Upper lobe of left lung (tissue), 6 donors: ENCODE data around the gene MAGOH. TPM values are rescaled to one million over a fixed set of nuclear protein-coding genes. Genes with fewer than 3 reads are reported as not detected.

Experiments used
- ATAC-seq, 2 donors: fragments of 200-7000 bp; cut with Tn5 transposase; one replicate each; pipeline ENCODE4 v1.9.1; 2022; ENCODE audit warnings: mild to moderate bottlenecking in 2 of 2, moderate library complexity in 2 of 2; ENCODE audit not compliant: low FRiP score in 2 of 2
- DNase-seq, 2 donors: peaks; one replicate each; pipeline ENCODE4 v3.0.0-alpha.2; 2019 to 2020
- H3K27ac ChIP-seq, 4 donors: fragments of 200-600 bp; sonication (generic); one replicate each; pipeline ENCODE4 v1.5.1; 2016 to 2019
- H3K27me3 ChIP-seq, 4 donors: fragments of 200-600 bp; sonication (generic); one replicate each; pipeline ENCODE4 v1.5.1; 2017 to 2019
- H3K36me3 ChIP-seq, 4 donors: fragments of 200-600 bp; sonication (generic); one replicate each; pipeline ENCODE4 v1.5.1; 2016 to 2019
- H3K4me1 ChIP-seq, 4 donors: fragments of 200-600 bp; sonication (generic); one replicate each; pipeline ENCODE4 v1.5.1; 2018 to 2019
- H3K4me3 ChIP-seq, 4 donors: fragments of 200-600 bp; sonication (generic); one replicate each; pipeline ENCODE4 v1.5.1; 2017 to 2019; ENCODE audit warnings: mild to moderate bottlenecking in 2 of 4, moderate library complexity in 1 of 4
- H3K9me3 ChIP-seq, 4 donors: fragments of 200-600 bp; sonication (generic); one replicate each; pipeline ENCODE4 v1.5.1; 2018 to 2019
- EP300 ChIP-seq, 4 donors: sonication (generic); formaldehyde crosslinking; IDR thresholded peaks; one replicate each; pipeline ENCODE4 v1.5.1; 2017; ENCODE audit warnings: antibody characterized with exemption in 4 of 4, control low read depth in 2 of 4
- POLR2A ChIP-seq, 4 donors: fragments of 450-650 bp; IDR thresholded peaks; one replicate each; pipeline ENCODE4 v1.5.1; 2016 to 2017; ENCODE audit warnings: antibody characterized with exemption in 4 of 4, mild to moderate bottlenecking in 2 of 4
- POLR2AphosphoS5 ChIP-seq, 2 donors: sonication (generic); formaldehyde crosslinking; IDR thresholded peaks; one replicate each; pipeline ENCODE4 v1.5.1; 2017; ENCODE audit warnings: antibody characterized with exemption in 2 of 2
- WGBS, 2 donors: methylation state at CpG; one replicate each; pipeline ENCODE4 v1.1.5; 2017 to 2018; 5-methylcytosine and 5-hydroxymethylcytosine counted together
- total RNA-seq, 6 donors: library from RNA; depleted of rRNA in 4 of 6; stranded (reverse); fragments of >200 nt in 4 of 6; gene quantifications; one replicate each; pipeline versions ENCODE4 v1.1.0 to v1.2.1, GENCODE V29; 2016 to 2021
- TF ChIP-seq, protein P1 (sequence below), 6 experiments: fragments of 450-650 bp in 4 of 6; fragments of 200-600 bp in 2 of 6; sonication (generic) in 2 of 6; IDR thresholded peaks; one replicate each; pipeline ENCODE4 v1.5.1; 2016 to 2019; ENCODE audit warnings: antibody characterized with exemption in 6 of 6
- donor health status: DM: no; HTN: no; CAD: no; lungs with moderate emphysema.
- donor health status: DM: no; HTN: yes; CAD: no; lungs with severe emphysema.

MAGOH gene
- total RNA-seq, 6 donors from 2014 or later: 18.6 to 49.8 (median 33.8) TPM

DNA sequence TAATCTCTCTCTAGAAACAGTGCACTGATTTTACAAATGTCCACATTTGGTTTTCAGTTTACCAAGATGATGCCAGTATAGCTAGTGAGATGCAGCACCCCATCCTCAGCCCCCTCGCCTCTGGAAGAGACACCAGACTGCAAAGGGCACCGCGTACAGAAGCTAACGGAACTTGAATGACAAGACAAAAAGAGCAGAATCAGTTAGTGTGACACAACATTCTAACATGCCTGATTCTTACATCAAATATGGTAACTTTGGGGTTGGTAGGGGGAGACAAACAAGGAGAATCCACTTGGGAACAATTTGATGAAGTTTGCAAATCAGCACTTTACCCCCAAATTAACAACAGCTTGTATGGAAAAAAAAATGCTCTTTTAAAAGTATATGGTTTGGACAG, 4.1 kb upstream of the MAGOH start:
- Histone ChIP-seq H3K9me3 (no peaks in the 10 kb centered on the region), H3K4me3 (no peak overlapping the region), H3K27ac (no peak overlapping the region), H3K4me1 (peaks cover 4 to 13% (median 10%) of the 10 kb centered on the region in 4 donors), H3K27me3 (no peaks in the 10 kb centered on the region), H3K36me3 (no peaks in the 10 kb centered on the region)
- TF ChIP-seq, protein P1, sequence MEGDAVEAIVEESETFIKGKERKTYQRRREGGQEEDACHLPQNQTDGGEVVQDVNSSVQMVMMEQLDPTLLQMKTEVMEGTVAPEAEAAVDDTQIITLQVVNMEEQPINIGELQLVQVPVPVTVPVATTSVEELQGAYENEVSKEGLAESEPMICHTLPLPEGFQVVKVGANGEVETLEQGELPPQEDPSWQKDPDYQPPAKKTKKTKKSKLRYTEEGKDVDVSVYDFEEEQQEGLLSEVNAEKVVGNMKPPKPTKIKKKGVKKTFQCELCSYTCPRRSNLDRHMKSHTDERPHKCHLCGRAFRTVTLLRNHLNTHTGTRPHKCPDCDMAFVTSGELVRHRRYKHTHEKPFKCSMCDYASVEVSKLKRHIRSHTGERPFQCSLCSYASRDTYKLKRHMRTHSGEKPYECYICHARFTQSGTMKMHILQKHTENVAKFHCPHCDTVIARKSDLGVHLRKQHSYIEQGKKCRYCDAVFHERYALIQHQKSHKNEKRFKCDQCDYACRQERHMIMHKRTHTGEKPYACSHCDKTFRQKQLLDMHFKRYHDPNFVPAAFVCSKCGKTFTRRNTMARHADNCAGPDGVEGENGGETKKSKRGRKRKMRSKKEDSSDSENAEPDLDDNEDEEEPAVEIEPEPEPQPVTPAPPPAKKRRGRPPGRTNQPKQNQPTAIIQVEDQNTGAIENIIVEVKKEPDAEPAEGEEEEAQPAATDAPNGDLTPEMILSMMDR (IDR thresholded peaks at IDR 0.05): no peak
- TF ChIP-seq POLR2AphosphoS5 (IDR thresholded peaks at IDR 0.05) (no peak), EP300 (IDR thresholded peaks at IDR 0.05) (no peak), POLR2A (IDR thresholded peaks at IDR 0.05) (no peak)
- DNase-seq (no peak), ATAC-seq (no peak)
- 68 to 91% methylated on average over 4 of the region's 4 CpGs for WGBS, 2 donors

DNA sequence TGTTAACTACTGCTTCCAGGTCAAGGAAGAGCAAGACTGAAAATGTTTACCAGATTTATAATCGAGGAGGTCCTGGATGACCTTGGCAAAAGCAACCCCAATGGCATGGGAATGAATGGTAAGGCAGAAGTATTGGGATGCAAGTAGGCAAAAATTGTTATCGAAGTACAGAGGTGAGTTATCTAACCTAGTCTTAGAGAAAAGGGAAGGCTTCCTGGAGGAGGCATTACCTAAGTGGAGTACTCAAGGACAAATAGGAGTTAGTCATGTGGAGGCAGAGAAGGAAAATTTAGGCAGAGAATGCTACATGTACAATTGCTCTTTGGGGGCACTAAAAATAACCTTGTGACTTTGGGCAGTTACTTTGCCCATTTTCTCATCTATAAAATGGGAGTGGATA, 3.5 kb upstream of the MAGOH start:
- Histone ChIP-seq H3K27me3 (no peaks in the 10 kb centered on the region), H3K9me3 (no peaks in the 10 kb centered on the region), H3K36me3 (no peaks in the 10 kb centered on the region), H3K4me3 (no peak overlapping the region), H3K27ac (no peak overlapping the region), H3K4me1 (peaks cover 10 to 18% (median 15%) of the 10 kb centered on the region in 4 donors)
- ATAC-seq (no peak), DNase-seq (no peak)
- TF ChIP-seq POLR2A (IDR thresholded peaks at IDR 0.05): no peak
- no peak for TF ChIP-seq POLR2AphosphoS5 (IDR thresholded peaks at IDR 0.05)
- TF ChIP-seq EP300 (IDR thresholded peaks at IDR 0.05): no peak
- TF ChIP-seq, protein P1 (IDR thresholded peaks at IDR 0.05): no peak
- WGBS, 2 donors: 80 to 92% methylated on average over 2 of the region's 2 CpGs

DNA sequence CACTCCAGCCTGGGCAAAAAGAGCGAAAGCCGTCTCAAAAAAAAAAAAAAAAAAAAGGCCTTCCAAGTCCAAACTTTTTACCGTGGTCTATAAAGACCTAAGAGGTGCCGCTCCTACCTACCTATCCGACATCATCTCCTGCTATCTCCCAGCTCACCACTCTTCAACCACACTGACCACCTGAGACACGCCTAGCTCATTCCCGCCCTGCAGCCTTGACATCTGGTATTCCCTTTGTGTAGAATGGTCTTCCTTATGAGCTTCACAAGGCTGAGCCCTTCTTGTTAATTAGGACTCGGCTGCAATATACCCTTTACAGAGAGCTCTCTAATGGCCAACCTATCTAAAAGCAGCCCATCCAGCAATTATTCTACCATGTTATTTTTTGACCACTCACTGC, 680 bp downstream of the MAGOH start:
- no peaks in the 10 kb centered on the region for H3K27me3 ChIP-seq
- peaks cover 16 to 31% (median 22%) of the 10 kb centered on the region in 4 donors for H3K4me1 ChIP-seq
- DNase-seq: no peak
- peak overlapping the region in 3 of 4 donors; percentile 56 to 92 (median 87) for H3K27ac ChIP-seq
- ATAC-seq: no peak
- peak overlapping the region; percentile 75 to 100 (median 88) for H3K4me3 ChIP-seq
- 31 to 38% methylated on average over 8 of the region's 8 CpGs for WGBS, 2 donors
- H3K36me3 ChIP-seq: peaks cover 9 to 36% (median 28%) of the 10 kb centered on the region in 4 donors
- H3K9me3 ChIP-seq: no peaks in the 10 kb centered on the region
- TF ChIP-seq, protein P1 (IDR thresholded peaks at IDR 0.05): no peak
- no peak for TF ChIP-seq POLR2A (IDR thresholded peaks at IDR 0.05)
- no peak for TF ChIP-seq POLR2AphosphoS5 (IDR thresholded peaks at IDR 0.05)
- TF ChIP-seq EP300 (IDR thresholded peaks at IDR 0.05): no peak

DNA sequence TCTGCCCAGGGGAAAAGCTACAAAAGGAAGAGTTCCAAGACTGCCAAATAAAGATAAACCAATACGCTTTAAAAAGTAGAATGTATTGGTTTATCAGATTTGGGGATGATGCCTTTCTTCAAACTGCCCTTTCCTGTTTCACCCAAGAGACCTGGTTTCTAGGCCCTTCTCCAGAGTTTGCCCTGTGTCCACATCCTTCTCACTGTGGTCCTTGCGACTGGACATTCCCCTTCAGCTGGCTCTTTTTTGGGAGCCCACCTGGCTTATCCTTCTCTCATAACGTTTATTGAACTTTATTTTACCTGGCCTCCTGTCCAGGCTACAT, 17.4 kb downstream of the MAGOH start:
- peaks cover 0 to 29% (median 11%) of the 10 kb centered on the region in 4 donors for H3K36me3 ChIP-seq
- H3K27ac ChIP-seq: peak overlapping the region; percentile 90 to 100 (median 96)
- WGBS, 2 donors: 46 to 54% methylated on average over 3 of the region's 3 CpGs
- ATAC-seq: no peak
- no peak for DNase-seq
- TF ChIP-seq POLR2AphosphoS5 (IDR thresholded peaks at IDR 0.05) (no peak), POLR2A (IDR thresholded peaks at IDR 0.05) (no peak), EP300 (IDR thresholded peaks at IDR 0.05) (no peak)
- TF ChIP-seq, protein P1 (IDR thresholded peaks at IDR 0.05): no peak
- no peaks in the 10 kb centered on the region for H3K9me3 ChIP-seq
- H3K27me3 ChIP-seq: no peaks in the 10 kb centered on the region
- H3K4me3 ChIP-seq: peak overlapping the region; percentile 59 to 85 (median 72)
- H3K4me1 ChIP-seq: peaks cover 8 to 17% (median 15%) of the 10 kb centered on the region in 4 donors
